Naive thymus-derived CD4-positive, alpha-beta T cell (primary cell): Measurements from ENCODE around the gene SOX5. TPM values are rescaled to one million over a fixed set of nuclear protein-coding genes. Genes with fewer than 3 reads are reported as not detected.
"Not testable (repeated sequence)": the region's sequence is repeated elsewhere in the genome, so short reads cannot be mapped to it uniquely, and the experiment has no call there.

Experiments
- ATAC-seq: fragments of 150-1000 bp; cut with Tn5 transposase; 2 replicates; pipeline ENCODE4 v1.10.0; 2021; ENCODE audit warnings: mild to moderate bottlenecking, moderate library complexity
- CTCF ChIA-PET: fragments of 350-600 bp; sonication (Branson Sonifier 250); formaldehyde crosslinking; loops from one replicate; lab custom pipeline; 2021; ENCODE audit warnings: antibody characterized with exemption; lab: Charles Lee
- POLR2A ChIA-PET: fragments of 350-600 bp; sonication (Branson Sonifier 250); formaldehyde crosslinking; loops from one replicate; lab custom pipeline; 2021; ENCODE audit warnings: antibody characterized with exemption, inconsistent platforms; lab: Charles Lee
- DNase-seq, 9 donors: peaks; one replicate each; pipeline versions ENCODE4 v3.0.0 to v3.0.0-alpha.2; 2020 to 2022; ENCODE audit warnings: mixed read lengths in 1 of 9
- H3K27ac ChIP-seq: one replicate; pipeline ENCODE4 v1.7.0; 2013; ENCODE audit warnings: mild to moderate bottlenecking, low read depth, low read length, moderate library complexity
- H3K27me3 ChIP-seq, 2 donors: one replicate each; pipeline ENCODE4 v1.7.0; 2013; ENCODE audit warnings: low read length in 2 of 2, mild to moderate bottlenecking in 2 of 2, moderate library complexity in 2 of 2; ENCODE audit not compliant: control insufficient read depth in 2 of 2, insufficient read depth in 2 of 2
- H3K36me3 ChIP-seq, 3 experiments: 1 replicate in 2 of 3; 2 replicates in 1 of 3; pipeline ENCODE4 v1.7.0; 2013; ENCODE audit warnings: low read length in 3 of 3, mild to moderate bottlenecking in 3 of 3, moderate library complexity in 1 of 3; ENCODE audit not compliant: insufficient read depth in 3 of 3, control insufficient read depth in 2 of 3
- H3K4me1 ChIP-seq, 2 donors: one replicate each; pipeline ENCODE4 v1.7.0; 2013; ENCODE audit warnings: low read length in 2 of 2, mild to moderate bottlenecking in 2 of 2, moderate library complexity in 1 of 2; ENCODE audit not compliant: control insufficient read depth in 2 of 2, insufficient read depth in 2 of 2
- H3K4me3 ChIP-seq: 2 replicates; pipeline ENCODE4 v1.7.0; 2013; ENCODE audit warnings: mild to moderate bottlenecking, low read length
- H3K9me3 ChIP-seq, 3 experiments: 1 replicate in 2 of 3; 2 replicates in 1 of 3; pipeline ENCODE4 v1.7.0; 2013; ENCODE audit warnings: low read length in 3 of 3; ENCODE audit not compliant: control insufficient read depth in 2 of 3
- H3K27ac Mint-ChIP-seq, 9 donors: one replicate each; pipeline ENCODE4 v1.8.0; 2020 to 2022; ENCODE audit warnings: mixed read lengths in 9 of 9, mild to moderate bottlenecking in 8 of 9, moderate library complexity in 5 of 9, inconsistent platforms in 2 of 9
- H3K27me3 Mint-ChIP-seq, 5 donors: one replicate each; pipeline ENCODE4 v1.8.0; 2021 to 2022; ENCODE audit warnings: mixed read lengths in 5 of 5, mild to moderate bottlenecking in 1 of 5
- H3K36me3 Mint-ChIP-seq, 5 donors: one replicate each; pipeline ENCODE4 v1.8.0; 2020 to 2022; ENCODE audit warnings: mixed read lengths in 5 of 5, mild to moderate bottlenecking in 3 of 5, inconsistent platforms in 1 of 5
- H3K4me1 Mint-ChIP-seq, 7 donors: one replicate each; pipeline ENCODE4 v1.8.0; 2020 to 2022; ENCODE audit warnings: mixed read lengths in 7 of 7, mild to moderate bottlenecking in 3 of 7, inconsistent platforms in 1 of 7
- H3K4me3 Mint-ChIP-seq, 10 donors: one replicate each; pipeline ENCODE4 v1.8.0; 2020 to 2022; ENCODE audit warnings: mild to moderate bottlenecking in 10 of 10, mixed read lengths in 10 of 10, moderate library complexity in 6 of 10, inconsistent platforms in 2 of 10
- H3K9me3 Mint-ChIP-seq, 11 donors: one replicate each; pipeline ENCODE4 v1.8.0; 2020 to 2022; ENCODE audit warnings: mixed read lengths in 11 of 11, mild to moderate bottlenecking in 4 of 11, inconsistent platforms in 1 of 11, moderate library complexity in 1 of 11
- intact Hi-C, 2 donors: fragments of 100-400 bp; cut with micrococcal nuclease; formaldehyde crosslinking; loops; one replicate each; pipeline ENCODE4 v1.15.1; 2023
- polyA plus RNA-seq, 2 donors: library from polyadenylated mRNA; unstranded; fragments of 300-500 nt; fragmentation: Illumina TruSeq; gene quantifications; one replicate each; pipeline ENCODE4 v1.2.3, GENCODE V29; 2021
- total RNA-seq, 6 experiments: library from RNA in 5 of 6; stranded (reverse) in 5 of 6; gene quantifications; 1 replicate in 5 of 6; 2 replicates in 1 of 6; pipeline ENCODE4 v1.2.3 and lab custom pipeline; 2021 to 2026

The SOX5 gene
- total and polyA plus RNA-seq, 7 experiments from 2014 or later, result 0.05 TPM; not detected in 6

GRCh38 chr12:23827353-23827752, 122.1 kb downstream of the SOX5 start:
- intact Hi-C loops, result no loop called here
- no peak overlapping the region for H3K27ac Mint-ChIP-seq
- no peaks in the 10 kb centered on the region for H3K9me3 ChIP-seq
- no peaks in the 10 kb centered on the region for H3K4me1 ChIP-seq
- H3K36me3 ChIP-seq, result no peaks in the 10 kb centered on the region
- H3K4me3 Mint-ChIP-seq, result no peak overlapping the region
- H3K9me3 Mint-ChIP-seq, result peaks cover 0 to 8% (median under 1%) of the 10 kb centered on the region in 11 donors
- H3K27me3 ChIP-seq, result no peaks in the 10 kb centered on the region
- CTCF ChIA-PET, result no interaction called here
- H3K4me1 Mint-ChIP-seq, result no peaks in the 10 kb centered on the region
- POLR2A ChIA-PET, result no interaction called here
- no peak overlapping the region for H3K4me3 ChIP-seq
- no peak for DNase-seq
- ATAC-seq, result no peak
- H3K27ac ChIP-seq, result no peak overlapping the region
- no peaks in the 10 kb centered on the region for H3K27me3 Mint-ChIP-seq
- H3K36me3 Mint-ChIP-seq, result no peaks in the 10 kb centered on the region

GRCh38 chr12:23825124-23825523, 124.3 kb downstream of the SOX5 start:
- POLR2A ChIA-PET, CTCF ChIA-PET, intact Hi-C loops, H3K9me3 ChIP-seq, H3K4me3 Mint-ChIP-seq, DNase-seq, H3K4me1 ChIP-seq, H3K27ac ChIP-seq, H3K27ac Mint-ChIP-seq, H3K36me3 Mint-ChIP-seq, H3K27me3 Mint-ChIP-seq, H3K4me1 Mint-ChIP-seq, H3K27me3 ChIP-seq, ATAC-seq, H3K4me3 ChIP-seq, H3K36me3 ChIP-seq: not testable (repeated sequence)
- H3K9me3 Mint-ChIP-seq, result peaks cover 0 to 14% (median 4%) of the 10 kb centered on the region in 11 donors

- POLR2A ChIA-PET, result no interaction called here
- Mint-ChIP-seq H3K4me1 (no peaks in the 10 kb centered on the region), H3K36me3 (no peaks in the 10 kb centered on the region), H3K27me3 (no peaks in the 10 kb centered on the region), H3K27ac (no peak overlapping the region), H3K9me3 (peaks cover 0 to 14% (median 4%) of the 10 kb centered on the region in 11 donors), H3K4me3 (no peak overlapping the region)
- Histone ChIP-seq H3K36me3 (no peaks in the 10 kb centered on the region), H3K9me3 (no peaks in the 10 kb centered on the region), H3K27me3 (no peaks in the 10 kb centered on the region), H3K4me3 (no peak overlapping the region), H3K27ac (no peak overlapping the region), H3K4me1 (no peaks in the 10 kb centered on the region)
- no peak for ATAC-seq
- CTCF ChIA-PET, result no interaction called here
- intact Hi-C loops, result no loop called here
- DNase-seq, result no peak
These were observed 125.1 kb downstream of the SOX5 start for GRCh38 chr12:23824358-23824757.

GRCh38 chr12:23822883-23823282, 126.6 kb downstream of the SOX5 start:
- H3K36me3 ChIP-seq, H3K27ac ChIP-seq, ATAC-seq, H3K4me3 Mint-ChIP-seq, intact Hi-C loops, H3K4me1 ChIP-seq, H3K27me3 ChIP-seq, H3K9me3 ChIP-seq, H3K36me3 Mint-ChIP-seq, H3K4me3 ChIP-seq, H3K4me1 Mint-ChIP-seq, POLR2A ChIA-PET, CTCF ChIA-PET, H3K27me3 Mint-ChIP-seq, DNase-seq, H3K27ac Mint-ChIP-seq: not testable (repeated sequence)
- H3K9me3 Mint-ChIP-seq, result peaks cover 0 to 14% (median 4%) of the 10 kb centered on the region in 11 donors

GRCh38 chr12:23817345-23817744, 132.1 kb downstream of the SOX5 start:
- CTCF ChIA-PET, result no interaction called here
- POLR2A ChIA-PET, result no interaction called here
- no peak overlapping the region for H3K27ac ChIP-seq
- Mint-ChIP-seq H3K27ac (no peak overlapping the region), H3K4me3 (no peak overlapping the region), H3K9me3 (peaks cover 0 to 23% (median 2%) of the 10 kb centered on the region in 11 donors), H3K4me1 (no peaks in the 10 kb centered on the region), H3K27me3 (no peaks in the 10 kb centered on the region), H3K36me3 (no peaks in the 10 kb centered on the region)
- no peak for DNase-seq
- intact Hi-C loops, result no loop called here
- H3K9me3 ChIP-seq, result no peaks in the 10 kb centered on the region
- no peaks in the 10 kb centered on the region for H3K36me3 ChIP-seq
- no peak for ATAC-seq
- no peaks in the 10 kb centered on the region for H3K4me1 ChIP-seq
- H3K4me3 ChIP-seq, result no peak overlapping the region
- H3K27me3 ChIP-seq, result no peaks in the 10 kb centered on the region

GRCh38 chr12:23816394-23816851, 133.0 kb downstream of the SOX5 start:
- Mint-ChIP-seq H3K4me3 (no peak overlapping the region), H3K9me3 (peaks cover 0 to 15% (median 2%) of the 10 kb centered on the region in 11 donors), H3K27me3 (no peaks in the 10 kb centered on the region), H3K36me3 (no peaks in the 10 kb centered on the region), H3K27ac (no peak overlapping the region), H3K4me1 (no peaks in the 10 kb centered on the region)
- Histone ChIP-seq H3K4me3 (no peak overlapping the region), H3K4me1 (no peaks in the 10 kb centered on the region), H3K27ac (no peak overlapping the region), H3K36me3 (no peaks in the 10 kb centered on the region), H3K9me3 (no peaks in the 10 kb centered on the region), H3K27me3 (no peaks in the 10 kb centered on the region)
- no peak for DNase-seq
- CTCF ChIA-PET, result no interaction called here
- no peak for ATAC-seq
- intact Hi-C loops, result no loop called here
- POLR2A ChIA-PET, result no interaction called here

GRCh38 chr12:23815810-23816209, 133.7 kb downstream of the SOX5 start:
- POLR2A ChIA-PET, result no interaction called here

More at GRCh38 chr12:23815810-23816209, 133.7 kb downstream of the SOX5 start:
- intact Hi-C loops, result no loop called here
- Histone ChIP-seq H3K36me3 (no peaks in the 10 kb centered on the region), H3K9me3 (no peaks in the 10 kb centered on the region), H3K4me3 (no peak overlapping the region), H3K27ac (no peak overlapping the region), H3K27me3 (no peaks in the 10 kb centered on the region), H3K4me1 (no peaks in the 10 kb centered on the region)
- Mint-ChIP-seq H3K9me3 (peaks cover 0 to 10% (median 2%) of the 10 kb centered on the region in 11 donors), H3K36me3 (no peaks in the 10 kb centered on the region), H3K4me3 (no peak overlapping the region), H3K27me3 (no peaks in the 10 kb centered on the region), H3K4me1 (no peaks in the 10 kb centered on the region), H3K27ac (no peak overlapping the region)
- CTCF ChIA-PET, result no interaction called here
- DNase-seq (no peak), ATAC-seq (no peak)
